ENCODE data around the gene EEF1AKMT3.

Gene EEF1AKMT3

GRCh38 chr12:57757771-57758170 lies 14.6 kb upstream of the EEF1AKMT3 start:
- DNase-seq (ENCODE audit: extremely low spot score): no peak
- ChIA-PET POLR2A (no interaction called here), CTCF (no interaction called here)
- TF ChIP-seq NFRKB (IDR thresholded peaks at IDR 0.05): no peak
- no peak for TF ChIP-seq SUZ12 (IDR thresholded peaks at IDR 0.05)
- no peak for TF ChIP-seq L3MBTL2 (conservative IDR thresholded peaks at IDR 0.05)
- TF ChIP-seq, protein P1, sequence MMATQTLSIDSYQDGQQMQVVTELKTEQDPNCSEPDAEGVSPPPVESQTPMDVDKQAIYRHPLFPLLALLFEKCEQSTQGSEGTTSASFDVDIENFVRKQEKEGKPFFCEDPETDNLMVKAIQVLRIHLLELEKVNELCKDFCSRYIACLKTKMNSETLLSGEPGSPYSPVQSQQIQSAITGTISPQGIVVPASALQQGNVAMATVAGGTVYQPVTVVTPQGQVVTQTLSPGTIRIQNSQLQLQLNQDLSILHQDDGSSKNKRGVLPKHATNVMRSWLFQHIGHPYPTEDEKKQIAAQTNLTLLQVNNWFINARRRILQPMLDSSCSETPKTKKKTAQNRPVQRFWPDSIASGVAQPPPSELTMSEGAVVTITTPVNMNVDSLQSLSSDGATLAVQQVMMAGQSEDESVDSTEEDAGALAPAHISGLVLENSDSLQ (IDR thresholded peaks at IDR 0.05): no peak
- TF ChIP-seq HDGF (IDR thresholded peaks at IDR 0.05; ENCODE audit: borderline replicate concordance): no peak
- no peak for TF ChIP-seq ARNT (IDR thresholded peaks at IDR 0.05)
- no peak for TF ChIP-seq FOXA1 (IDR thresholded peaks at IDR 0.05)
- TF ChIP-seq LEF1 (IDR thresholded peaks at IDR 0.05; ENCODE audit: borderline replicate concordance): no peak
- TF ChIP-seq SP1 (IDR thresholded peaks at IDR 0.05): no peak
- no peak for TF ChIP-seq CTBP1 (IDR thresholded peaks at IDR 0.05; ENCODE audit: borderline replicate concordance)
- no peak for TF ChIP-seq TARDBP (IDR thresholded peaks at IDR 0.05)
- TF ChIP-seq ELF4 (IDR thresholded peaks at IDR 0.05): no peak
- TF ChIP-seq BHLHE40 (IDR thresholded peaks at IDR 0.05; ENCODE audit: borderline replicate concordance): no peak

GRCh38 chr12:57758552-57759359 lies 13.7 kb upstream of the EEF1AKMT3 start:
- DNase-seq (ENCODE audit: extremely low spot score): no peak
- ChIA-PET CTCF (interaction anchor here (1.2 to 2.0 kb wide), 3 partner anchors 9 to 19 kb away, joined by 3 to 8 read pairs (median 4); partner anchors contain the start of genes CYP27B1, EEF1AKMT3 and METTL1), POLR2A (interaction anchor here (1.2 to 3.6 kb wide), 4 partner anchors 9 to 24 kb away, joined by 3 to 17 read pairs (median 7); partner anchors contain the start of genes CYP27B1, EEF1AKMT3, METTL1 and TSFM)
- no peak for TF ChIP-seq TARDBP (IDR thresholded peaks at IDR 0.05)

- POLR2A ChIA-PET: interaction anchor here (1.2 to 3.6 kb wide), 4 partner anchors 8 to 24 kb away, joined by 3 to 17 read pairs (median 7); partner anchors contain the start of genes CYP27B1, EEF1AKMT3, METTL1 and TSFM
- no peak for DNase-seq (ENCODE audit: extremely low spot score)
- TF ChIP-seq, protein P1 (IDR thresholded peaks at IDR 0.05): no peak
- TF ChIP-seq ARNT (IDR thresholded peaks at IDR 0.05) (no peak), L3MBTL2 (conservative IDR thresholded peaks at IDR 0.05) (no peak), FOXK2 (IDR thresholded peaks at IDR 0.05) (no peak), SP1 (IDR thresholded peaks at IDR 0.05) (no peak), TARDBP (IDR thresholded peaks at IDR 0.05) (no peak), ELF4 (IDR thresholded peaks at IDR 0.05) (no peak), CTBP1 (IDR thresholded peaks at IDR 0.05; ENCODE audit: borderline replicate concordance) (no peak), LEF1 (IDR thresholded peaks at IDR 0.05; ENCODE audit: borderline replicate concordance) (no peak), ZNF384 (IDR thresholded peaks at IDR 0.05) (no peak), HDGF (IDR thresholded peaks at IDR 0.05; ENCODE audit: borderline replicate concordance) (no peak), SUZ12 (IDR thresholded peaks at IDR 0.05) (no peak), FOXM1 (IDR thresholded peaks at IDR 0.05; ENCODE audit: borderline replicate concordance) (no peak), NFRKB (IDR thresholded peaks at IDR 0.05) (no peak), FOXA1 (IDR thresholded peaks at IDR 0.05) (no peak), BHLHE40 (IDR thresholded peaks at IDR 0.05; ENCODE audit: borderline replicate concordance) (no peak)
- CTCF ChIA-PET: interaction anchor here (0.6 to 2.0 kb wide), 7 partner anchors 9 to 146 kb away, joined by 3 to 8 read pairs (median 3); partner anchors contain the start of genes CYP27B1, EEF1AKMT3, METTL1 and TSFM
Measured at GRCh38 chr12:57759360-57759980, 12.9 kb upstream of the EEF1AKMT3 start.

DNA sequence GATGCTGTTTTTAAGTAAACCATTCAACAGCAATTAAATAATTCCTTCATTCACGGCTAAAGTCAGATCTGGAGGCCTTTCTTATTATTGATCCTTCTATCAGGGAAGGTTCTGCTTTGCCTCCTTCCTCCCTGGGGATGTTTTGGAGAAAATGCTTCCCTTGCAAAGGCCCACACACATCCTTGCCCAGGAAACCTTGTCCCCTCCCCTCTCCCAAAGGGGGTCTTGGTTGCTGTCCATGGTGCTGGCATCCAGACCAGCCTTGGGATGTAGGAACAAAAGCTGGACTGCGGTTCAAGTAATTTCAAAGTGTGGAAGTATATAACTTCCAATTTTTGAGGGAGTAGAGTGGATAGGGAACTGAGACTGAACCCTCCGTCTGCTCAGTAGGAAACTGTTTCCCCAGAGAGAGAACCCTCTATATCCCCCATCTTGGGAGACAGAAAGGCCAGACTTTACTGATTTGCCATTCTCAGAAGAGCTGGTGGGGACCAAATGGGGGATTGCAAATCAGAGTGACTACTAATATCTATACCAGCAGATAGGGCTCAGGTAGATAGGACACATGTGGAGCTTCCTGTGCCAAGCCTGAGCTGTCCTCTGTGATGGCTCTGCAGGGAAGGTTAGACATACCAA lies 11.9 kb upstream of the EEF1AKMT3 start:
- ChIA-PET POLR2A (interaction anchor here (2.1 to 3.6 kb wide), 2 partner anchors 12 to 23 kb away, joined by 6 to 17 read pairs; partner anchors contain the start of genes EEF1AKMT3, METTL1 and TSFM), CTCF (interaction anchor here (2.0 kb wide), 1 partner anchor 8 kb away, joined by 8 read pairs; the partner anchor contains the start of gene CYP27B1)
- TF ChIP-seq ELF4 (IDR thresholded peaks at IDR 0.05) (no peak), CTBP1 (IDR thresholded peaks at IDR 0.05; ENCODE audit: borderline replicate concordance) (no peak), LEF1 (IDR thresholded peaks at IDR 0.05; ENCODE audit: borderline replicate concordance) (no peak), NFRKB (IDR thresholded peaks at IDR 0.05) (no peak), SP1 (IDR thresholded peaks at IDR 0.05) (no peak), FOXA1 (IDR thresholded peaks at IDR 0.05) (no peak), L3MBTL2 (conservative IDR thresholded peaks at IDR 0.05) (no peak), FOXK2 (IDR thresholded peaks at IDR 0.05) (no peak), HDGF (IDR thresholded peaks at IDR 0.05; ENCODE audit: borderline replicate concordance) (no peak), FOXM1 (IDR thresholded peaks at IDR 0.05; ENCODE audit: borderline replicate concordance) (no peak), TARDBP (IDR thresholded peaks at IDR 0.05) (no peak), ZNF384 (IDR thresholded peaks at IDR 0.05) (no peak), BHLHE40 (IDR thresholded peaks at IDR 0.05; ENCODE audit: borderline replicate concordance) (no peak)
- no peak for DNase-seq (ENCODE audit: extremely low spot score)

DNA sequence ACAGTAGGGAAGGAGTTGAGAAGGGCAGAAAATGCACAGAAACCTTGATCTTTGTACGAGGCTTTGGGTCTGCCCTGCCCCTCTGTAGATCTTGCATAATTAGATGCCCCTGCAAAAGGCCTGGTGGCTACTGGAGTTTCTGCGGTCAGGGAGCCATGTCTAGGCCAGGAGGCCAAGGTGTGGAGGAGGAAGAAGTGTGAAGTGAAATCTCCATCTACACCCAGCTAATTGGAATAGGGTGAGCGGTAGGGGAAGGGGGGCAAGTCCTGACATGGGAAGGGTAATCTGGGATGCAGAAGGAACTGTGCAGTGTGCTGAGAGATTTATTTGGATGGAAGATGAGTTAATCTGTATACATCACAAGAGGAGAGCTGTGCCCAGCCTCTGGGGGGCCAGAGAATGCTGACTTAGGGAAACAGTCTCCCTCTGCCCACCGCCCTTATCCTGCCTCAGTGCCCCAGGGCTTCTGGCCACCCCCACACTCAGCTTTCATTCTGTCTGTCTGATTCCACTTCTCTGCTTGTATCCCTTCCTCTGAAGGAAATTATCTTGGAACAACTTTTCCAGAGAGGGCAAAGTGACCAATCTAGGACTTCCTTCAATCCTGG lies 10.9 kb upstream of the EEF1AKMT3 start:
- CTCF ChIA-PET: no interaction called here
- DNase-seq (ENCODE audit: extremely low spot score): no peak
- POLR2A ChIA-PET: interaction anchor here (3.6 kb wide), 1 partner anchor 11 kb away, joined by 17 read pairs; the partner anchor contains the start of genes EEF1AKMT3 and METTL1
- no peak for TF ChIP-seq ZNF384 (IDR thresholded peaks at IDR 0.05)
- TF ChIP-seq, protein P1 (IDR thresholded peaks at IDR 0.05): no peak
